OCI-LY1 (cell line): ENCODE data around the gene WDR53.

Experiments used
- CTCF ChIP-seq: fragments of 200-600 bp; sonication (generic), shearing (Covaris generic); IDR thresholded peaks from 2 replicates; pipeline ENCODE4 v1.5.1; 2017; ENCODE audit warnings: mild to moderate bottlenecking, antibody characterized with exemption, low read length, moderate library complexity, mixed read lengths
- EZH2 ChIP-seq: fragments of 200-600 bp; sonication (generic), shearing (Covaris generic); IDR thresholded peaks from 2 replicates; pipeline ENCODE4 v1.8.0; 2017; ENCODE audit warnings: borderline replicate concordance, mixed run types, mild to moderate bottlenecking, antibody characterized with exemption, low read length, moderate library complexity, mixed read lengths

- TF ChIP-seq CTCF = no peak
- no peak for TF ChIP-seq EZH2
These were observed 4.6 kb downstream of the WDR53 start for GRCh38 chr3:196563721-196564225.
